MM.1S (cell line): Measurements from ENCODE around the gene NRG3.
"Not testable (repeated sequence)": the region's sequence is repeated elsewhere in the genome, so short reads cannot be mapped to it uniquely, and the experiment has no call there.

Experiments used
- DNase-seq: peaks from one replicate; pipeline ENCODE4 v3.0.0-alpha.2; 2015
- H2AFZ ChIP-seq: fragments of 300-600 bp; sonication (generic); 2 replicates; pipeline ENCODE4 v1.6.0; 2016; ENCODE audit warnings: antibody characterized with exemption, low read length
- H3F3A ChIP-seq: fragments of 300-600 bp; sonication (generic); 2 replicates; pipeline ENCODE4 v1.6.1; 2016; ENCODE audit warnings: mild to moderate bottlenecking, antibody characterized with exemption, low read length, moderate library complexity, mixed read lengths; ENCODE audit not compliant: insufficient read depth
- H3K27ac ChIP-seq: fragments of 300-600 bp; sonication (generic); 2 replicates; pipeline ENCODE4 v1.5.1; 2016; ENCODE audit warnings: mild to moderate bottlenecking, low read length
- H3K27me3 ChIP-seq: fragments of 300-600 bp; sonication (generic); replicated peaks from 2 replicates; pipeline ENCODE4 v1.6.0; 2016; ENCODE audit warnings: low read length; ENCODE audit not compliant: insufficient read depth
- H3K36me3 ChIP-seq: fragments of 300-600 bp; sonication (generic); replicated peaks from 2 replicates; pipeline ENCODE4 v1.6.1; 2016; ENCODE audit warnings: mild to moderate bottlenecking, low read length, mixed read lengths; ENCODE audit not compliant: insufficient read depth
- H3K4me1 ChIP-seq: fragments of 300-600 bp; sonication (generic); 2 replicates; pipeline ENCODE4 v1.6.1; 2016; ENCODE audit warnings: low read length, mixed read lengths
- H3K4me2 ChIP-seq: fragments of 300-600 bp; sonication (generic); 2 replicates; pipeline ENCODE4 v1.6.0; 2016; ENCODE audit warnings: low read depth, low read length
- H3K4me3 ChIP-seq: fragments of 300-600 bp; sonication (generic); 2 replicates; pipeline ENCODE4 v1.5.1; 2016; ENCODE audit warnings: low read length, mixed read lengths
- H3K79me2 ChIP-seq: fragments of 300-600 bp; sonication (generic); 2 replicates; pipeline ENCODE4 v1.6.1; 2016; ENCODE audit warnings: mixed run types, low read length, mixed read lengths
- H3K9ac ChIP-seq: fragments of 300-600 bp; sonication (generic); 2 replicates; pipeline ENCODE4 v1.6.1; 2016; ENCODE audit warnings: low read length, mixed read lengths
- H3K9me2 ChIP-seq: fragments of 300-600 bp; sonication (generic); replicated peaks from 2 replicates; pipeline ENCODE4 v1.6.1; 2016; ENCODE audit warnings: mild to moderate bottlenecking, low read length, mixed read lengths; ENCODE audit not compliant: insufficient read depth
- H3K9me3 ChIP-seq: fragments of 300-600 bp; sonication (generic); replicated peaks from 2 replicates; pipeline ENCODE4 v1.6.1; 2016; ENCODE audit warnings: mild to moderate bottlenecking, low read length, mixed read lengths; ENCODE audit not compliant: insufficient read depth
- H4K20me1 ChIP-seq: fragments of 300-600 bp; sonication (generic); 2 replicates; pipeline ENCODE4 v1.6.1; 2016; ENCODE audit warnings: mild to moderate bottlenecking, low read length, moderate library complexity, mixed read lengths; ENCODE audit not compliant: insufficient read depth
- CTCF ChIP-seq: fragments of 300-600 bp; sonication (generic); IDR thresholded peaks from 2 replicates; pipeline ENCODE4 v1.5.1; 2016; ENCODE audit warnings: antibody characterized with exemption, low read length, mixed read lengths
- EZH2 ChIP-seq: fragments of 300-600 bp; sonication (generic); optimal IDR thresholded peaks from 2 replicates; pipeline ENCODE3; 2017; ENCODE audit warnings: low read depth, mild to moderate bottlenecking, antibody characterized with exemption, low read length, mixed read lengths
- EZH2phosphoT487 ChIP-seq: fragments of 300-600 bp; sonication (generic); IDR thresholded peaks from 2 replicates; pipeline ENCODE4 v1.6.1; 2018; ENCODE audit warnings: antibody characterized with exemption, low read length

NRG3 gene

DNA sequence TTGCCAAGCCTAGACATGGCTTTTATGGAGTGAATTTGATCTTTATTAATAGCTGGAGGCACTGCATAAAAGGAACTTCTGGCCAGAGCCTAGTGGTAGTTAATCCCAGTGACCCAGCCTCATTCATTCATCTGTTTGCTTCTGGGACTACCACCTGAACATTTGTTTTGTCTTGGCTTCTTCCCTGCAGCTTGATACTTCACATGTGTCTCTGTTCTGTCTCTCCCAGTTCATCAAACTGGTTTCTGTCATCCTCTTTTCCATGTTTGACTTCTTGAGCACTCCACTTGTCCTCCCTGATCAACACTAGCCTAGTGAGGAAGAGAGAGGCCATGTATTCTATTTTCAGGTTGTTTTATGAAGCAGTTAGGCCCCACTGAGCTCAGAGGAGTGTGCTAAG is 163.6 kb downstream of the NRG3 start:
- H3K4me2 ChIP-seq: no peak overlapping the region
- H3K36me3 ChIP-seq: no peaks in the 10 kb centered on the region
- H3K79me2 ChIP-seq: no peaks in the 10 kb centered on the region
- no peak overlapping the region for H3K9ac ChIP-seq
- no peaks in the 10 kb centered on the region for H3K4me1 ChIP-seq
- no peaks in the 10 kb centered on the region for H4K20me1 ChIP-seq
- H3F3A ChIP-seq: no peaks in the 10 kb centered on the region
- H3K27ac ChIP-seq: no peak overlapping the region
- no peaks in the 10 kb centered on the region for H3K27me3 ChIP-seq
- no peak overlapping the region for H2AFZ ChIP-seq
- DNase-seq: no peak
- H3K9me3 ChIP-seq: no peaks in the 10 kb centered on the region
- H3K9me2 ChIP-seq: no peaks in the 10 kb centered on the region
- no peak overlapping the region for H3K4me3 ChIP-seq
- TF ChIP-seq CTCF: no peak
- TF ChIP-seq EZH2phosphoT487: no peak
- TF ChIP-seq EZH2: no peak

- no peaks in the 10 kb centered on the region for H3F3A ChIP-seq
- no peaks in the 10 kb centered on the region for H3K27me3 ChIP-seq
- no peaks in the 10 kb centered on the region for H3K4me1 ChIP-seq
- no peaks in the 10 kb centered on the region for H4K20me1 ChIP-seq
- no peak overlapping the region for H2AFZ ChIP-seq
- no peak overlapping the region for H3K27ac ChIP-seq
- no peak for TF ChIP-seq EZH2
- no peak overlapping the region for H3K4me3 ChIP-seq
- H3K9me3 ChIP-seq: no peaks in the 10 kb centered on the region
- H3K79me2 ChIP-seq: no peaks in the 10 kb centered on the region
- no peaks in the 10 kb centered on the region for H3K9me2 ChIP-seq
- DNase-seq: no peak
- no peak overlapping the region for H3K9ac ChIP-seq
- no peaks in the 10 kb centered on the region for H3K36me3 ChIP-seq
- H3K4me2 ChIP-seq: no peak overlapping the region
These were observed 165.3 kb downstream of the NRG3 start for GRCh38 chr10:82040336-82040735.

- Histone ChIP-seq H3K27me3 (no peaks in the 10 kb centered on the region), H3K9me2 (no peaks in the 10 kb centered on the region), H3K4me1 (no peaks in the 10 kb centered on the region), H4K20me1 (no peaks in the 10 kb centered on the region), H3F3A (no peaks in the 10 kb centered on the region), H3K36me3 (no peaks in the 10 kb centered on the region), H3K79me2 (no peaks in the 10 kb centered on the region), H3K9me3 (no peaks in the 10 kb centered on the region), H3K4me2 (no peak overlapping the region), H3K4me3 (no peak overlapping the region), H3K9ac (no peak overlapping the region), H2AFZ (no peak overlapping the region), H3K27ac (no peak overlapping the region)
- TF ChIP-seq EZH2phosphoT487 (no peak), EZH2 (no peak), CTCF (no peak)
- no peak for DNase-seq
These were observed 166.0 kb downstream of the NRG3 start for GRCh38 chr10:82041018-82041417.

GRCh38 chr10:82056391-82056790 is 181.4 kb downstream of the NRG3 start:
- Histone ChIP-seq H4K20me1 (no peaks in the 10 kb centered on the region), H3K4me3 (no peak overlapping the region), H3K4me1 (no peaks in the 10 kb centered on the region), H3K27me3 (no peaks in the 10 kb centered on the region), H3K9me3 (no peaks in the 10 kb centered on the region), H3F3A (no peaks in the 10 kb centered on the region), H3K36me3 (no peaks in the 10 kb centered on the region), H2AFZ (no peak overlapping the region), H3K9me2 (no peaks in the 10 kb centered on the region), H3K9ac (no peak overlapping the region), H3K79me2 (no peaks in the 10 kb centered on the region), H3K4me2 (no peak overlapping the region), H3K27ac (no peak overlapping the region)
- no peak for DNase-seq
- TF ChIP-seq EZH2 (no peak), CTCF (no peak), EZH2phosphoT487 (no peak)

DNA sequence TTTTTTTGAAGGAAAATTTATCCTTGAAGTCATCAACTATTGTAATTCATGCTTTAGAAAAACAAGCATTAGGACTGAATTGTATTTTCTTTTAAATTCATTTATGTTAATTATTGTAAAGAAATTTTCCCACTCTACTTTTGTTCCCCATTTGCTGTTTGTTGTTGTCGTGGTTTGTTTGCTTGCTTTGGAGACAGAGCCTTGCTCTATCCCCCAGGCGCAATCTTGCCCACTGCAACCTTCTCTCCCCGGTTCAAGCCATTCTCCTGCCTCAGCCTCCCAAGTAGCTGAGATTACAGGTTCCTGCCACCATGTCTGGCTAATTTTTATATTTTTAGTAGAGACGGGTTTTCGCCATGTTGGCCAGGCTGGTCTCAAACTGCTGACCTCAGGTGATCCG is 192.2 kb downstream of the NRG3 start:
- not testable (repeated sequence) for H3K9me3 ChIP-seq

More for the DNA sequence above, 192.2 kb downstream of the NRG3 start:
- not testable (repeated sequence) for H3K4me1 ChIP-seq, H3K27me3 ChIP-seq, H3K79me2 ChIP-seq, H3K4me3 ChIP-seq, H3K4me2 ChIP-seq, H4K20me1 ChIP-seq, H3K9me2 ChIP-seq, H3K9ac ChIP-seq, H3K27ac ChIP-seq, H3F3A ChIP-seq, H2AFZ ChIP-seq, DNase-seq, H3K36me3 ChIP-seq
